GM23338 (cell line): Measurements from ENCODE around the gene MTMR3. TPM values are rescaled to one million over a fixed set of nuclear protein-coding genes. Genes with fewer than 3 reads are reported as not detected.

Source experiments
- ATAC-seq: fragments of 200-7000 bp; cut with Tn5 transposase; 3 replicates; pipeline ENCODE4 v1.9.1; 2020
- DNase-seq: peaks from one replicate; pipeline ENCODE4 v3.0.0-alpha.2; 2015; ENCODE audit warnings: low spot score
- H2AFZ ChIP-seq: fragments of 200-600 bp; sonication (generic); 2 replicates; pipeline ENCODE4 v1.8.0; 2016; ENCODE audit warnings: antibody characterized with exemption, mild to moderate bottlenecking, moderate library complexity
- H3F3A ChIP-seq: fragments of 200-600 bp; sonication (generic); replicated peaks from 2 replicates; pipeline ENCODE4 v1.8.0; 2017; ENCODE audit warnings: antibody characterized with exemption, mixed run types, low read depth
- H3K27ac ChIP-seq: fragments of 200-600 bp; sonication (generic); 2 replicates; pipeline ENCODE4 v1.6.1; 2016; ENCODE audit warnings: low read depth
- H3K27me3 ChIP-seq: fragments of 200-600 bp; sonication (generic); 2 replicates; pipeline ENCODE4 v1.8.0; 2016; ENCODE audit warnings: mild to moderate bottlenecking, mixed run types, moderate library complexity; ENCODE audit not compliant: insufficient read depth
- H3K36me3 ChIP-seq: fragments of 200-600 bp; sonication (generic); 2 replicates; pipeline ENCODE4 v1.8.0; 2016; ENCODE audit warnings: mild to moderate bottlenecking; ENCODE audit not compliant: insufficient read depth
- H3K4me1 ChIP-seq: fragments of 200-600 bp; sonication (generic); 2 replicates; pipeline ENCODE4 v1.8.0; 2016; ENCODE audit warnings: mild to moderate bottlenecking, moderate library complexity; ENCODE audit not compliant: insufficient read depth
- H3K4me2 ChIP-seq: fragments of 200-600 bp; sonication (generic); 2 replicates; pipeline ENCODE4 v1.7.1; 2017; ENCODE audit warnings: mixed run types
- H3K4me3 ChIP-seq: fragments of 200-600 bp; sonication (generic); 2 replicates; pipeline ENCODE4 v1.6.1; 2016; ENCODE audit warnings: mixed run types
- H3K79me2 ChIP-seq: fragments of 200-600 bp; sonication (generic); replicated peaks from 2 replicates; pipeline ENCODE4 v1.8.0; 2017; ENCODE audit warnings: mild to moderate bottlenecking; ENCODE audit not compliant: insufficient read depth
- H3K9me2 ChIP-seq: fragments of 200-600 bp; sonication (generic); 2 replicates; pipeline ENCODE4 v1.8.0; 2017; ENCODE audit not compliant: insufficient read depth
- H4K20me1 ChIP-seq: fragments of 200-600 bp; sonication (generic); replicated peaks from 2 replicates; pipeline ENCODE4 v1.8.0; 2017; ENCODE audit warnings: mild to moderate bottlenecking; ENCODE audit not compliant: insufficient read depth
- H3K27ac Mint-ChIP-seq: 2 replicates; pipeline ENCODE4 v1.8.0; 2020; ENCODE audit warnings: inconsistent platforms, mild to moderate bottlenecking, moderate library complexity, mixed read lengths
- H3K27me3 Mint-ChIP-seq: 3 replicates; pipeline ENCODE4 v1.8.0; 2022; ENCODE audit warnings: low read depth, mild to moderate bottlenecking, moderate library complexity, mixed read lengths, inconsistent platforms; ENCODE audit not compliant: insufficient read depth, poor library complexity
- H3K36me3 Mint-ChIP-seq: 3 replicates; pipeline ENCODE4 v1.8.0; 2021; ENCODE audit warnings: low read depth, mild to moderate bottlenecking, inconsistent platforms, moderate library complexity, mixed read lengths
- H3K4me1 Mint-ChIP-seq: 3 replicates; pipeline ENCODE4 v1.8.0; 2020; ENCODE audit warnings: mild to moderate bottlenecking, inconsistent platforms, mixed read lengths
- H3K4me3 Mint-ChIP-seq: 3 replicates; pipeline ENCODE4 v1.8.0; 2021; ENCODE audit warnings: moderate library complexity, mild to moderate bottlenecking, inconsistent platforms, mixed read lengths
- H3K9me3 Mint-ChIP-seq: 3 replicates; pipeline ENCODE4 v1.8.0; 2020; ENCODE audit warnings: moderate library complexity, mild to moderate bottlenecking, inconsistent platforms, mixed read lengths
- CREB1 ChIP-seq: fragments of 250-450 bp; sonication (Bioruptor Pico); IDR thresholded peaks from 2 replicates; pipeline ENCODE4 v1.5.0; 2020; ENCODE audit warnings: low read depth, mild to moderate bottlenecking, moderate library complexity
- ETS1 ChIP-seq: IDR thresholded peaks from 2 replicates; pipeline ENCODE4 v1.6.1; 2016; ENCODE audit warnings: antibody characterized with exemption
- EZH2 ChIP-seq: fragments of 200-600 bp; sonication (generic); IDR thresholded peaks from one replicate; pipeline ENCODE4 v1.8.0; 2017; ENCODE audit warnings: antibody characterized with exemption, mild to moderate bottlenecking, low read depth; ENCODE audit not compliant: unreplicated experiment
- JUNB ChIP-seq: IDR thresholded peaks from one replicate; pipeline ENCODE4 v1.6.1; 2016; ENCODE audit warnings: antibody characterized with exemption; ENCODE audit not compliant: unreplicated experiment
- POLR2AphosphoS5 ChIP-seq: IDR thresholded peaks from 2 replicates; pipeline ENCODE4 v1.6.1; 2016; ENCODE audit warnings: antibody characterized with exemption, low read depth
- STAT1 ChIP-seq: IDR thresholded peaks from one replicate; pipeline ENCODE4 v1.6.1; 2016; ENCODE audit warnings: antibody characterized with exemption; ENCODE audit not compliant: unreplicated experiment
- ZNF114 ChIP-seq: fragments of 250-450 bp; sonication (Bioruptor Pico); IDR thresholded peaks from 2 replicates; pipeline ENCODE4 v1.5.0; 2020; ENCODE audit warnings: mild to moderate bottlenecking, moderate library complexity
- ZNF331 ChIP-seq: fragments of 250-450 bp; sonication (Bioruptor Pico); IDR thresholded peaks from 2 replicates; pipeline ENCODE4 v1.5.0; 2020; ENCODE audit warnings: low read depth, mild to moderate bottlenecking, moderate library complexity
- polyA plus RNA-seq: library from polyadenylated mRNA; unstranded; fragments of >200 nt; fragmentation: Nextera tagmentation; extraction: Ambion mirVana; gene quantifications from 2 replicates; pipeline ENCODE4 v1.2.1, GENCODE V29; 2016
- total RNA-seq: library from RNA; depleted of rRNA; stranded (reverse); fragments of >200 nt; shearing (Covaris generic); gene quantifications from 2 replicates; pipeline ENCODE4 v1.2.3, GENCODE V29; 2014
- TF ChIP-seq, protein P1 (sequence below): fragments of 250-450 bp; sonication (Bioruptor Pico); IDR thresholded peaks from 2 replicates; pipeline ENCODE4 v1.5.0; 2020; ENCODE audit warnings: mild to moderate bottlenecking, moderate library complexity

Gene MTMR3
- total and polyA plus RNA-seq, 2 experiments from 2014 or later = 5.2 to 27.4 TPM

DNA sequence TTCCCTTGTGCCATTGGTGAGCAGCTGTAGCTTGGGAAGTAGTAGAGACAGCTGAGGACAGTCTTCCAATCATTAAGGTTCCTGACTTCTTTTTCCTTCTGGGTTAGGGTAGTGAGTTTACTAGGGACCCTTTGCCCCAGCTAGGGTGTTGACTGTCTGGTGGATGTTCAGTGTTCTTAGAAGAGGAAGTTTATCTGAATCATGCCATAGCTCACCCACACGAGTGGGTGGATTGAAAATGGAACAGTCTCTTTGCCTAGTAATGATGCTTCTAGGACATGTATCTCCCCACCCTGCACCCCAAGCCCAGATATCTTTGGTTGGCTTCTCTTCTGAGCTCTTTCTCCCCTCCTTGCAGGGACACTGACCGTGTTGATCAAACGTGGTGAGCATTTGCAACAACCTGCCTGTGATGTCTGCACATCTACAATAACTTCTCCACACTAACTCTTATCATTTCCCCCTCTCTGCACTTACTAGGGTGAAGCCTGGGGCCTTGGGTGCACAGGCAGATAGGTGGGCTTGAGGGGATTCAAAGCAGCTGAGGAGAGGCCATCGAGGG is 140.2 kb downstream of the MTMR3 start:
- DNase-seq (no peak), ATAC-seq (no peak)
- no peaks in the 10 kb centered on the region for H3K79me2 ChIP-seq
- H4K20me1 ChIP-seq = 0 out of 2 replicates have a peak, but pooled peaks cover 6% of the 10 kb centered on the region
- no peaks in the 10 kb centered on the region for H3F3A ChIP-seq
- Mint-ChIP-seq H3K27ac (peak overlapping the region; percentile 13; the same call in 1 of the 2 replicates), H3K4me1 (no peaks in the 10 kb centered on the region), H3K36me3 (peaks cover 44% of the 10 kb centered on the region), H3K27me3 (peaks cover 2% of the 10 kb centered on the region), H3K9me3 (no peaks in the 10 kb centered on the region), H3K4me3 (no peak overlapping the region)
- H3K4me1 ChIP-seq = no peaks in the 10 kb centered on the region
- no peak overlapping the region for H3K4me3 ChIP-seq
- H3K9me2 ChIP-seq = no peaks in the 10 kb centered on the region
- H2AFZ ChIP-seq = no peak overlapping the region
- H3K27me3 ChIP-seq = no peaks in the 10 kb centered on the region
- H3K36me3 ChIP-seq = peaks cover 13% of the 10 kb centered on the region; the same call in 1 of the 2 replicates
- TF ChIP-seq CREB1 (CRISPR knock-in tag) (no peak), ETS1 (no peak), ZNF331 (CRISPR knock-in tag) (no peak), JUNB (no peak), POLR2AphosphoS5 (no peak), STAT1 (no peak), EZH2 (no peak), ZNF114 (CRISPR knock-in tag) (no peak)
- TF ChIP-seq, protein P1, sequence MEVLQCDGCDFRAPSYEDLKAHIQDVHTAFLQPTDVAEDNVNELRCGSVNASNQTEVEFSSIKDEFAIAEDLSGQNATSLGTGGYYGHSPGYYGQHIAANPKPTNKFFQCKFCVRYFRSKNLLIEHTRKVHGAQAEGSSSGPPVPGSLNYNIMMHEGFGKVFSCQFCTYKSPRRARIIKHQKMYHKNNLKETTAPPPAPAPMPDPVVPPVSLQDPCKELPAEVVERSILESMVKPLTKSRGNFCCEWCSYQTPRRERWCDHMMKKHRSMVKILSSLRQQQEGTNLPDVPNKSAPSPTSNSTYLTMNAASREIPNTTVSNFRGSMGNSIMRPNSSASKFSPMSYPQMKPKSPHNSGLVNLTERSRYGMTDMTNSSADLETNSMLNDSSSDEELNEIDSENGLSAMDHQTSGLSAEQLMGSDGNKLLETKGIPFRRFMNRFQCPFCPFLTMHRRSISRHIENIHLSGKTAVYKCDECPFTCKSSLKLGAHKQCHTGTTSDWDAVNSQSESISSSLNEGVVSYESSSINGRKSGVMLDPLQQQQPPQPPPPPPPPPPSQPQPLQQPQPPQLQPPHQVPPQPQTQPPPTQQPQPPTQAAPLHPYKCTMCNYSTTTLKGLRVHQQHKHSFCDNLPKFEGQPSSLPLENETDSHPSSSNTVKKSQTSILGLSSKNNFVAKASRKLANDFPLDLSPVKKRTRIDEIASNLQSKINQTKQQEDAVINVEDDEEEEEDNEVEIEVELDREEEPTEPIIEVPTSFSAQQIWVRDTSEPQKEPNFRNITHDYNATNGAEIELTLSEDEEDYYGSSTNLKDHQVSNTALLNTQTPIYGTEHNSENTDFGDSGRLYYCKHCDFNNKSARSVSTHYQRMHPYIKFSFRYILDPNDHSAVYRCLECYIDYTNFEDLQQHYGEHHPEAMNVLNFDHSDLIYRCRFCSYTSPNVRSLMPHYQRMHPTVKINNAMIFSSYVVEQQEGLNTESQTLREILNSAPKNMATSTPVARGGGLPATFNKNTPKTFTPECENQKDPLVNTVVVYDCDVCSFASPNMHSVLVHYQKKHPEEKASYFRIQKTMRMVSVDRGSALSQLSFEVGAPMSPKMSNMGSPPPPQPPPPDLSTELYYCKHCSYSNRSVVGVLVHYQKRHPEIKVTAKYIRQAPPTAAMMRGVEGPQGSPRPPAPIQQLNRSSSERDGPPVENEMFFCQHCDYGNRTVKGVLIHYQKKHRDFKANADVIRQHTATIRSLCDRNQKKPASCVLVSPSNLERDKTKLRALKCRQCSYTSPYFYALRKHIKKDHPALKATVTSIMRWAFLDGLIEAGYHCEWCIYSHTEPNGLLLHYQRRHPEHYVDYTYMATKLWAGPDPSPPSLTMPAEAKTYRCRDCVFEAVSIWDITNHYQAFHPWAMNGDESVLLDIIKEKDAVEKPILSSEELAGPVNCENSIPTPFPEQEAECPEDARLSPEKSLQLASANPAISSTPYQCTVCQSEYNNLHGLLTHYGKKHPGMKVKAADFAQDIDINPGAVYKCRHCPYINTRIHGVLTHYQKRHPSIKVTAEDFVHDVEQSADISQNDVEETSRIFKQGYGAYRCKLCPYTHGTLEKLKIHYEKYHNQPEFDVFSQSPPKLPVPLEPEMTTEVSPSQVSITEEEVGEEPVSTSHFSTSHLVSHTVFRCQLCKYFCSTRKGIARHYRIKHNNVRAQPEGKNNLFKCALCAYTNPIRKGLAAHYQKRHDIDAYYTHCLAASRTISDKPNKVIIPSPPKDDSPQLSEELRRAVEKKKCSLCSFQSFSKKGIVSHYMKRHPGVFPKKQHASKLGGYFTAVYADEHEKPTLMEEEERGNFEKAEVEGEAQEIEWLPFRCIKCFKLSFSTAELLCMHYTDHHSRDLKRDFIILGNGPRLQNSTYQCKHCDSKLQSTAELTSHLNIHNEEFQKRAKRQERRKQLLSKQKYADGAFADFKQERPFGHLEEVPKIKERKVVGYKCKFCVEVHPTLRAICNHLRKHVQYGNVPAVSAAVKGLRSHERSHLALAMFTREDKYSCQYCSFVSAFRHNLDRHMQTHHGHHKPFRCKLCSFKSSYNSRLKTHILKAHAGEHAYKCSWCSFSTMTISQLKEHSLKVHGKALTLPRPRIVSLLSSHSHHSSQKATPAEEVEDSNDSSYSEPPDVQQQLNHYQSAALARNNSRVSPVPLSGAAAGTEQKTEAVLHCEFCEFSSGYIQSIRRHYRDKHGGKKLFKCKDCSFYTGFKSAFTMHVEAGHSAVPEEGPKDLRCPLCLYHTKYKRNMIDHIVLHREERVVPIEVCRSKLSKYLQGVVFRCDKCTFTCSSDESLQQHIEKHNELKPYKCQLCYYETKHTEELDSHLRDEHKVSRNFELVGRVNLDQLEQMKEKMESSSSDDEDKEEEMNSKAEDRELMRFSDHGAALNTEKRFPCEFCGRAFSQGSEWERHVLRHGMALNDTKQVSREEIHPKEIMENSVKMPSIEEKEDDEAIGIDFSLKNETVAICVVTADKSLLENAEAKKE = no peak
- H3K27ac ChIP-seq = no peak overlapping the region
- H3K4me2 ChIP-seq = no peak overlapping the region
